C1 segment of cervical spinal cord (tissue), 14 donors: ENCODE data around the gene C14orf180.
"Not testable (repeated sequence)": the region's sequence is repeated elsewhere in the genome, so short reads cannot be mapped to it uniquely, and the experiment has no call there.

ENCODE experiments used
- DNase-seq, 14 donors: peaks; one replicate each; lab custom pipeline; 2025; lab: John Stamatoyannopoulos, UW

The C14orf180 gene

DNA sequence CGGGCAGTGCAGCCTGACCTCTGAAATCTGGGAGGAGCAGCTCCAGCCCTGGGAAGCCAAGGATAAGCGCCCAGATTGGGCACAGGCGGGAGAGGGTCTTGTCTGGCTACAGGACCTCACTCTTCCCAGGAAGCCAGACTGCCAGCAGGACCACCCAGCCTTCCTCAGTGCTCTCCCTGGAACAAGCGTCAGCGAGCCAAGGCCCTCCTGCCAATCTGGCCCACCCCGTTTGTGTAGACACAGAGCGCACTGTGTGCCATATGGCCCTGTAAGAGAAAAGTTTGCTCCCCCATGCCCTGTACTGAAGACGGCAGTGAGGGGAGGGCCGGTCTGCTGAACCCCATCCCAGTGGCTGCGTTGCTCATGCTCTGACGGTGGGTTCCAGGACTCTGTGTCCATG is 1.2 kb upstream of the C14orf180 start:
- no peak for DNase-seq

GRCh38 chr14:104579939-104580338 is 375 bp downstream of the C14orf180 start:
- not testable (repeated sequence) for DNase-seq

GRCh38 chr14:104580961-104581360 is 1.4 kb downstream of the C14orf180 start:
- DNase-seq: no peak

DNA sequence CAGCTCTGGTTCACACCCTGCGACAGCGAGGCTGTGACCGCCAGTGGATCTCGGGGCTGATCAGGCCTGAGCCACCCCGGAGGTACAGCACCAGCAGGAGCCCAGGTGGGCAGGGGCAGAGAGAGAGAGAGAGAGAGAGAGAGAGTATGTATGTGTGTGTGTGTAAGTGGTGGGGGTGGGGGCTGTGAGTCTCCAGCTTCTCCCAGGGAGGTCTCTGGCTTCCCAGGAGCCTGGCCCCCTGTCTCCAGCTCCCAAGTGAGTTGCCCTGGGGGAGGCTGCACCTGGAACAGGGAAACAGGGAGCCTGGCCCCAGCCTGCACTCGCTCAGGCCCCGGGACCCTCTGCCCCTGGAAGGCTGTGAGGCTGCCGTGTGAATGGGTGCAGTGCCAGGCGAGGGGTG is 2.0 kb downstream of the C14orf180 start:
- DNase-seq: no peak

DNA sequence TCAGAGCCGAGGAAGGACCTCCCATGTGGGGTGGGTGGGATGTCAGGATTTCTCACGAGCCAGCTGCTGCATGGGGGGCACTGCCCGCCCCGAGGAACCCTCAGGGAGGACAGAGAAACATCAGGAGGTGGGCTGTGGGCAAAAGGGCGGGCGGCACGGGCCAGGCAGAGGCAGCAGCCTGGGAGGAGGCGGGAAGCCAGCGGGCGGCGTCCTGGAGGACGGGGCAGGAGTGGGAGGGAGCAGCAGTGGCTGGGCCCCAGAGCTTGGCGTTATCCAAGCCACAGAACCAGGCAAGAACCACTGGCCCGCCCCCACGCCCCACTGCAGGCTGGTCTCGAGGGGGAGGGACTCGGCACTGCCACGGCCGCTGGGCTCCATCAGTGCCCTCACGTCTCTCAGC is 2.4 kb downstream of the C14orf180 start:
- DNase-seq: no peak

- DNase-seq: no peak
Observed at GRCh38 chr14:104582662-104583061, 3.1 kb downstream of the C14orf180 start.

GRCh38 chr14:104583424-104584306 is 4.1 kb downstream of the C14orf180 start:
- DNase-seq: no peak

GRCh38 chr14:104584557-104584956 is 5.0 kb downstream of the C14orf180 start:
- DNase-seq: no peak

GRCh38 chr14:104585966-104586697 is 6.6 kb downstream of the C14orf180 start:
- DNase-seq: no peak

DNA sequence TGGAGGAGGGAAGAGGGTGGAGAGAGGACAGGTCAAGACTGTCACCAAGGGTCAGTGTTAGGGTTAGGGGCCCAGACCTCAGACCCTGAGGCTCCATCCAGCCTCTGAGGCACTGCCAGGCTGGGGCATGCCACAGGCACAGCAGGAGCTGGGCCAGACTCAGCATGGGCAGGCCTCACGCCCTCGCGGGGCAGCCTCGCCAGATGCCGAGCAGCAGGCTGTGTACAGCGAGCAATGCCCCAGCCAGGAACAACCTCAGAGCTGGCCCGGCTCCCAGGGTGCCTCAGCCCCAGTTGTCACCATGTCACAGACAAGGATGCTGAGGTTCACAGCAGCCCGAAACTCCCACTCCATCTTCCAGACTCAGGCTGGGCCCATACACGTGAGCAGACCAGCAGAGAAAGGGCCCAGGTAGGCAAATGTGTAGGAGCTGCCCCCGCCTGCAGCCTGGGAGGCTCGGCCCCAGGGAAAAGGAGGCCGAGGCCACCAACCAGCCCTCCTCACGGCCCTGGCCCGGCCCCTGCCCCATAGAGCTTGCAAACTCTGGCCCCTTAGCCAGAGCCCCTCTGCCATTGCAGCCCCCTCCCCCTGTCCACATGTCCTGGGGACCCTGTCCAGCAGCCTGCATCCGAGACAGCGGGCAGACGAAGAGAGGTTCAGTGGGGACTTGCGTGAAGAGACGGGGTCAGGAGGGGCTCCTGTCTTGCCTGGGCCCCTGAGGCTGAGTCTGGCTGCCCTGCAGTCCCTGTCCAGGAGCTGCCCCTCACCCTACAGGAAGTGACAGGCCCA is 7.5 kb downstream of the C14orf180 start:
- peak in 1 of 14 donors; percentile 11 for DNase-seq

GRCh38 chr14:104587641-104588040 is 8.1 kb downstream of the C14orf180 start:
- DNase-seq: no peak

GRCh38 chr14:104588066-104588857 is 8.7 kb downstream of the C14orf180 start:
- DNase-seq: peak in 1 of 14 donors; percentile 5

GRCh38 chr14:104589338-104590195 is 10.0 kb downstream of the C14orf180 start:
- no peak for DNase-seq

- no peak for DNase-seq
Observed at GRCh38 chr14:104590240-104590965, 10.8 kb downstream of the C14orf180 start.

DNA sequence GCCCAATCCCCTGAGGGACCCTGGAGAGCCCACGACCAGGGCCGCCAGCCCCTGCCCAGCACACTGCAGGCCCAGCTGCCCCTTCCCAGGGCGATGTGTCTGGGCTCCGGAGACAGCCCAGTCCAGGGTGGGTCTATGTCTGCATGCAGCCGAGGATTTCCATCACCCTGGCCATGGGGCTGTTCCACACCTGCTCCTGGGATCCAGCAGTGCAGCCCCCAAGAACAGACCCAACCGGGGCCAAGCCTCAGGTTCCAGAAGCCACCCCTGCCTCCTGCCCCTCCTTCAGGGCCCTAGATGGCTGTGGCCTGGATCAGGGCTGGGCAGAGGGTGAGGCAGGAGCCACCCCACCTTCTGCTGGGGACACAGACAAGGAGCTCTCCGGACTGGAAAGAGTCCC is 11.5 kb downstream of the C14orf180 start:
- no peak for DNase-seq

DNA sequence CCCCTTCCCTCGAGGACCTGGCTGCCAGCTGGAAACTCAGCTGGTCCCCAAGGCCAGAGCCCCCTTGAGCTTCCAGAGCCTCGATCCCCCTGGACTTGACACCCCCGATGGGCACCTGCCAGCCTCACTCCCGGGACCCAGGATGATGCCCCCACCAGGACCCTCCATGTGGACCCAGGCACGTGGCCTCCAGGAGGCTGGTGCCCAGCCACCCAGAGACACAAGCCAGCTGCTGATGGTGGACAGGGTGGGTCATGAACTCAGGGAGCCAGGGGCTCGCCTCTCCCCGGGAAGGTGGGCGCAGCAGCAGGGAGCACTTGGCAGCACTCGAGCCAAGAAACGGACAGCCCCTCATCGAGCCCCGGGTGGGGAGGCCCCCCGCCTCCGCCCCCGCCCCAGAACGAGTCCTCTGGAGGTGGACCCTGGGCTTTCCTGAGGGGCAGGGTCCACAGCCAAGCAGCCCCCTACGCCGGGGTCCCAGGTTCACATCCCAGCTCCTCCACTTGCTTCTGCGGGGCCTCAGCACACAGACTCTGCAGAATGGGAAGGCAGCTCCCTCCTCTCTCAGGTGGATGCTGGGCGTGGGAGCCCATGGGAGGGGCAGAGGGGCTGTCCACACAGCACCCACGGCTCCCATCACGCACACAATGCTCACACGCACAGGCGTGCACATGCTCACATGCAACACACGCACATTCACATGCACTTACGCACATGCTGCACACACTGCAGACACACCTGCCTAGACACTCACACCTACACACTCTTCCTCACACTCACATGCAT is 12.1 kb downstream of the C14orf180 start:
- DNase-seq: no peak

DNA sequence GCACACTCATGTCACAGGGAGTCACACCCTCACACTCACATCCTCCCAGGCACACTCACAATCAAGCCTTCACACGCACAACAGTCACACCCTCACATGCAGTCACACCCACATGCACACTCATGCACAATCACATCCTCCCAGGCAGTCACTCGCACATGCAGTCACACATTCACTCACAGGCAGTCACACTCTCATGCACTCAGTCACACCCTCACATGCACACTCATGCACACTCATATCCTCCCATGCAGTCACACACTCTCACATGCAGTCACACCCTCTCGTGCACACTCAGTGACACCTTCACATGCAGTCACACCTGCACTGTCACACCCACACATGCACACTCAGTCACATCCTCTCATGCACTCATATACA is 12.7 kb downstream of the C14orf180 start:
- no peak for DNase-seq

- no peak for DNase-seq
Observed at GRCh38 chr14:104592785-104593184, 13.2 kb downstream of the C14orf180 start.

- no peak for DNase-seq
Observed at GRCh38 chr14:104593241-104593701, 13.7 kb downstream of the C14orf180 start.
